Vagina (tissue), 2 donors: ENCODE data around the gene SENP2. TPM values are rescaled to one million over a fixed set of nuclear protein-coding genes. Genes with fewer than 3 reads are reported as not detected.

Experiments
- DNase-seq, 2 donors: peaks; one replicate each; pipeline ENCODE4 v3.0.0-alpha.2; 2017; ENCODE audit errors: extremely low spot score in 2 of 2
- H3K27ac ChIP-seq: fragments of 200-600 bp; sonication (generic); one replicate; pipeline ENCODE4 v1.5.1; 2019
- H3K27me3 ChIP-seq: fragments of 200-600 bp; sonication (generic); one replicate; pipeline ENCODE4 v1.5.1; 2019
- H3K36me3 ChIP-seq, 2 donors: fragments of 200-600 bp; sonication (generic); one replicate each; pipeline ENCODE4 v1.5.1; 2017 to 2019
- H3K4me1 ChIP-seq: fragments of 200-600 bp; sonication (generic); one replicate; pipeline ENCODE4 v1.5.1; 2019
- H3K4me3 ChIP-seq, 2 donors: fragments of 200-600 bp; sonication (generic); 1 replicate in 1 of 2; 2 replicates in 1 of 2; pipeline ENCODE4 v1.5.1; 2016 to 2019
- H3K9me3 ChIP-seq: fragments of 200-600 bp; sonication (generic); one replicate; pipeline ENCODE4 v1.5.1; 2019
- POLR2A ChIP-seq, 2 donors: fragments of 450-650 bp; IDR thresholded peaks; one replicate each; pipeline ENCODE4 v1.6.1; 2017; ENCODE audit warnings: antibody characterized with exemption in 2 of 2, mild to moderate bottlenecking in 2 of 2, moderate library complexity in 2 of 2
- POLR2AphosphoS5 ChIP-seq, 2 donors: sonication (generic); formaldehyde crosslinking; IDR thresholded peaks; one replicate each; pipeline ENCODE4 v1.9.0; 2017; ENCODE audit warnings: antibody characterized with exemption in 2 of 2, mild to moderate bottlenecking in 2 of 2, low read depth in 1 of 2; ENCODE audit not compliant: insufficient read depth in 1 of 2
- intact Hi-C: fragments of 100-400 bp; cut with DNase I; formaldehyde crosslinking; loops from one replicate; pipeline ENCODE4 v1.15.1; 2023
- total RNA-seq: library from RNA; depleted of rRNA; stranded (reverse); fragments of >200 nt; gene quantifications from one replicate; pipeline ENCODE4 v1.2.3, GENCODE V29; 2016
- TF ChIP-seq, protein P1 (sequence below), 3 experiments: fragments of 450-650 bp in 2 of 3; fragments of 200-600 bp in 1 of 3; sonication (generic) in 1 of 3; IDR thresholded peaks; one replicate each; pipeline ENCODE4 v1.5.1; 2017 to 2019; ENCODE audit warnings: antibody characterized with exemption in 3 of 3, mild to moderate bottlenecking in 2 of 3, moderate library complexity in 2 of 3

The SENP2 gene
- total RNA-seq, 1 donor from 2014 or later, result 13.8 TPM

DNA sequence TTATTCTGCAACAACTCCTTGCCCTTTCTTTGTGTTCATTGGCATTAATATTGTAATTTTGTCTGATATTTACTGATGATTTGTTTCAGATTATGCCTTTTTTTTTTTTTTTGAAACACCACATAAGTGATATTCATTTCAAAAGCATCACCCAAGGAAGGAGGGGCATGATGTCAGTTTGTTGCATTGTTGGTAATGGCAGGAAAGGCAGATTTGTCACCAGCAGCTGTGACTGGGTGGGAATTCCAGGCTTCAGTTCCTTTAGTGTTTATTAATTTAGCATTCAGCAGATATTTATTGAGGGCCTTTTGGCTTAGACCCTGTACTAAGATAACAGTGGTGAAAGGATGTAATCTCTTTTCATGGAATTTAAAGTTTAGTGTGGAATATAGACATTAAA, 19.5 kb downstream of the SENP2 start:
- H3K27me3 ChIP-seq, result no peaks in the 10 kb centered on the region
- intact Hi-C loops, result no loop called here
- H3K4me3 ChIP-seq, result no peak overlapping the region
- no peak for DNase-seq
- H3K4me1 ChIP-seq, result no peaks in the 10 kb centered on the region
- TF ChIP-seq, protein P1, sequence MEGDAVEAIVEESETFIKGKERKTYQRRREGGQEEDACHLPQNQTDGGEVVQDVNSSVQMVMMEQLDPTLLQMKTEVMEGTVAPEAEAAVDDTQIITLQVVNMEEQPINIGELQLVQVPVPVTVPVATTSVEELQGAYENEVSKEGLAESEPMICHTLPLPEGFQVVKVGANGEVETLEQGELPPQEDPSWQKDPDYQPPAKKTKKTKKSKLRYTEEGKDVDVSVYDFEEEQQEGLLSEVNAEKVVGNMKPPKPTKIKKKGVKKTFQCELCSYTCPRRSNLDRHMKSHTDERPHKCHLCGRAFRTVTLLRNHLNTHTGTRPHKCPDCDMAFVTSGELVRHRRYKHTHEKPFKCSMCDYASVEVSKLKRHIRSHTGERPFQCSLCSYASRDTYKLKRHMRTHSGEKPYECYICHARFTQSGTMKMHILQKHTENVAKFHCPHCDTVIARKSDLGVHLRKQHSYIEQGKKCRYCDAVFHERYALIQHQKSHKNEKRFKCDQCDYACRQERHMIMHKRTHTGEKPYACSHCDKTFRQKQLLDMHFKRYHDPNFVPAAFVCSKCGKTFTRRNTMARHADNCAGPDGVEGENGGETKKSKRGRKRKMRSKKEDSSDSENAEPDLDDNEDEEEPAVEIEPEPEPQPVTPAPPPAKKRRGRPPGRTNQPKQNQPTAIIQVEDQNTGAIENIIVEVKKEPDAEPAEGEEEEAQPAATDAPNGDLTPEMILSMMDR (IDR thresholded peaks at IDR 0.05), result no peak
- TF ChIP-seq POLR2A (IDR thresholded peaks at IDR 0.05), result no peak
- TF ChIP-seq POLR2AphosphoS5 (IDR thresholded peaks at IDR 0.05; ENCODE audit: insufficient read depth in 1 of 2, low read depth in 1 of 2), result no peak
- H3K36me3 ChIP-seq, result peaks cover 0 to 57% of the 10 kb centered on the region in 2 donors
- H3K9me3 ChIP-seq, result no peaks in the 10 kb centered on the region
- H3K27ac ChIP-seq, result no peak overlapping the region

DNA sequence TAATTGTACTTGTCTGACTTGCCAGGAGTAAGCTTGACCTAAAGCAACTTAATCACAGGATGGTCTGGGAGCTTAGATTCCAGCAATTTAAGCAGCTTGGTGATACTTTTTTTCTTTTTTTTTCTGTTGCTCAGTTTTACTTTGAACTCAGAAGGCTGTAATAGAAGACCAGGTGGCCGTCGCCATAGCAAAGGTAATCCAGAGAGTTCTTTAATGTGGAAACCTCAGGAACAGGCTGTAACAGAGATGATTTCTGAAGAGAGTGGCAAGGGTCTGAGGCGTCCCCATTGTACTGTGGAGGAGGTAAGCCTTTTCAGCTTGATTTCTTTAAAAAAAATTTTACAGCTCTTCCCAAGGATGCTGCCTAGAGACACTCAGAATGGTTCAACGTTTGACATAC, 20.1 kb downstream of the SENP2 start:
- no peak overlapping the region for H3K4me3 ChIP-seq
- peaks cover 0 to 58% of the 10 kb centered on the region in 2 donors for H3K36me3 ChIP-seq
- no peak for DNase-seq
- H3K27ac ChIP-seq, result no peak overlapping the region
- H3K4me1 ChIP-seq, result no peaks in the 10 kb centered on the region
- TF ChIP-seq POLR2A (IDR thresholded peaks at IDR 0.05), result no peak
- TF ChIP-seq POLR2AphosphoS5 (IDR thresholded peaks at IDR 0.05; ENCODE audit: insufficient read depth in 1 of 2, low read depth in 1 of 2), result no peak
- TF ChIP-seq, protein P1 (IDR thresholded peaks at IDR 0.05), result no peak
- intact Hi-C loops, result no loop called here
- H3K27me3 ChIP-seq, result no peaks in the 10 kb centered on the region
- no peaks in the 10 kb centered on the region for H3K9me3 ChIP-seq

DNA sequence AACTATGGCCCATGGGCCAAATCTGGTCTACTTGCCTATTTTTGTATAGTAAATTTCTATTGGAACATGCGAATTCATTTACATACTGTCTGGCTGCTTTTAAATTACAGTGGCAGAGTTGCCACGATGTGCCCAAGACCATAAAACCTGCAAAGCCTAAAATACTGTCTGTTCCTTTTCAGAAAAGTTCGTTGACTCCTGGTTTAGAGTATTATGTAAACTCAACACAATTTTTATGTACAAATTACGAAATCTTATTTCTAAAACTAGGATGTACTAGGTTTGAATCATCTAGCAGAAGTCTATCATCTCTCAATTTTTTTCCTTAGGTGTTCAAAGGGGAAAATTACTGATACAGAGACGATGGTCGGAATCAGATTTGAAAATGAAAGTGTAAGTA, 26.9 kb downstream of the SENP2 start:
- H3K27ac ChIP-seq, result no peak overlapping the region
- no peaks in the 10 kb centered on the region for H3K27me3 ChIP-seq
- no peak overlapping the region for H3K4me3 ChIP-seq
- no peaks in the 10 kb centered on the region for H3K9me3 ChIP-seq
- peaks cover 0 to 83% of the 10 kb centered on the region in 2 donors for H3K36me3 ChIP-seq
- no peak for TF ChIP-seq POLR2A (IDR thresholded peaks at IDR 0.05)
- TF ChIP-seq, protein P1 (IDR thresholded peaks at IDR 0.05), result no peak
- TF ChIP-seq POLR2AphosphoS5 (IDR thresholded peaks at IDR 0.05; ENCODE audit: insufficient read depth in 1 of 2, low read depth in 1 of 2), result no peak
- intact Hi-C loops, result no loop called here
- no peaks in the 10 kb centered on the region for H3K4me1 ChIP-seq
- DNase-seq, result no peak

DNA sequence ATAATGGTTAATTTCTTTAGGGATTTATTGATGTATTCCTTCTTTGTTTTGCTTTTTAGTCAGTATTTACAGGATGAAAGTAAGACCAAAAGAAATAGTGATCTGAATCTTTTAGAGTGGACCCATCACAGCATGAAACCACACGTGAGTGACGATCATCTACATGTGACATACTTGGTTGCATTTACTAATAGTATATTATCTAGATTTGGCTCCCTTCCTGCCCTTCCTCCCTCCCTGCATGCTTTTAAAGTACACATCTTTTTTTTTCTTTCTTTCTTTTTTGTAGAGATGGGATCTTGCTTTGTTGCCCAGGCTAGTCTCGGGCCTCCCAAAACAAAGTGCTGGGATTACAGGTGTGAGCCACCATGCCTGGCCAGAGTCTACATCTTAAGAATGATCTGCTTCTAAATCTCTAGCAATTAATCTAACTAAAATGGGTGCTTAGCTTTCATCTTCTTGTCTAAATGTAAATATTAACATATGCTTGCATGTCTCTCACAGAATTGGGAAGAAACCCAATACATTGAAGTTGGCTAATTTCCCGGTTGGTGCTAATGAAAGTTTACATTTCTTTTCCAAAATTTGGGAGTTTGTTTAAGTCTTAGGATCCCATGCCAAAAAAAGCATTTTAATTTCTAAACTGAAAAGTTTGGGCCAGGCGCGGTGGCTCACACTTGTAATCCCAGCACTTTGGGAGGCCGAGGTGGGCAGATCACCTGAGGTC, 38.0 kb downstream of the SENP2 start:
- no peaks in the 10 kb centered on the region for H3K9me3 ChIP-seq
- H3K4me1 ChIP-seq, result no peaks in the 10 kb centered on the region
- peaks cover 0 to 73% of the 10 kb centered on the region in 2 donors for H3K36me3 ChIP-seq
- H3K4me3 ChIP-seq, result no peak overlapping the region
- H3K27ac ChIP-seq, result no peak overlapping the region
- no peaks in the 10 kb centered on the region for H3K27me3 ChIP-seq
- intact Hi-C loops, result no loop called here
- DNase-seq, result no peak
- TF ChIP-seq, protein P1 (IDR thresholded peaks at IDR 0.05), result no peak
- TF ChIP-seq POLR2A (IDR thresholded peaks at IDR 0.05), result no peak
- TF ChIP-seq POLR2AphosphoS5 (IDR thresholded peaks at IDR 0.05; ENCODE audit: insufficient read depth in 1 of 2, low read depth in 1 of 2), result no peak

DNA sequence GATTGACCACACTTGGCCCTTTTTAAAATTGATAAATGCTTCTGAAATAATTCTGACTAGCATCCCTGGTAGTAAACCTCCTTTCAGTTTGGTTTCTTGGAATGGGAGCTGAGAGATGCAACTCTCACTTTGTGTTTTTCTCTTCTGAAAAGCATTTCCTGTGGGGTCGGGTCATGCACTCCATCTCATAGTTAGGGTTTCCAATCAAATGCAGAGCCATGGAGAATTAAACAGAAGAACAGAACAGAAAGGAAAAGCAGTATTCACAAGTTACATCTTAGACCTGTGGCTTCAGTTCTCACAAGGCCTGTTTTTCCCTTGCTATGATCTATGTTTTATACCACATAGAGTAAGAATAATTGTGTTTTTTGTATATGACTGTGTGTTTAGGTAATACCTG, 39.7 kb downstream of the SENP2 start:
- TF ChIP-seq, protein P1 (IDR thresholded peaks at IDR 0.05), result no peak
- TF ChIP-seq POLR2AphosphoS5 (IDR thresholded peaks at IDR 0.05; ENCODE audit: insufficient read depth in 1 of 2, low read depth in 1 of 2) (no peak), POLR2A (IDR thresholded peaks at IDR 0.05) (no peak)
- no peaks in the 10 kb centered on the region for H3K27me3 ChIP-seq

More for the DNA sequence above, 39.7 kb downstream of the SENP2 start:
- Histone ChIP-seq H3K9me3 (no peaks in the 10 kb centered on the region), H3K27ac (no peak overlapping the region), H3K36me3 (peaks cover 0 to 70% of the 10 kb centered on the region in 2 donors), H3K4me1 (peaks cover 12% of the 10 kb centered on the region), H3K4me3 (no peak overlapping the region)
- no peak for DNase-seq
- intact Hi-C loops, result no loop called here
